Activated T-cell treated with anti-CD3 and anti-CD28 coated beads for 24 hours (primary cell): ENCODE results near the gene CRADD.
"Not testable (repeated sequence)": the region's sequence is repeated elsewhere in the genome, so short reads cannot be mapped to it uniquely, and the experiment has no call there.

Experiments
- DNase-seq: peaks from one replicate; pipeline ENCODE4 v3.0.0-alpha.2; 2020; ENCODE audit warnings: low read depth

CRADD gene

DNA sequence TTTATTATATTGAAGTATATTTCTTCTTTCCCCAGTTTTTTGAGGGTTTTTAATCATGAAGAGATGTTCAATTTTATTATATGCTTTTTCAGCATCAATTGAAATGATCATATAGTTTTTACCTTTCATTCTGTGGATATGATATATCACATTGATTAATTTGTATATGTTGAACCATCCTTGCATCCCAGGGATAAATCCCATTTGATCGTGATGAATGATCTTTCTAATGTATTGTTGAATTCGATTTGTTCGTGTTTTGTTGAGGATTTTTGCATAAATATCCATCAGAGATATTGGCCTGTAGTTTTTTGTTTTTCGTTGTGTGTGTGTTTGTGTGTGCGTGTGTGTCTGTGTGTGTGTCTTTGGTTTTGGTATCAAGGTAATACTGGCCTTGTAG, 196.4 kb downstream of the CRADD start:
- DNase-seq: no peak

DNA sequence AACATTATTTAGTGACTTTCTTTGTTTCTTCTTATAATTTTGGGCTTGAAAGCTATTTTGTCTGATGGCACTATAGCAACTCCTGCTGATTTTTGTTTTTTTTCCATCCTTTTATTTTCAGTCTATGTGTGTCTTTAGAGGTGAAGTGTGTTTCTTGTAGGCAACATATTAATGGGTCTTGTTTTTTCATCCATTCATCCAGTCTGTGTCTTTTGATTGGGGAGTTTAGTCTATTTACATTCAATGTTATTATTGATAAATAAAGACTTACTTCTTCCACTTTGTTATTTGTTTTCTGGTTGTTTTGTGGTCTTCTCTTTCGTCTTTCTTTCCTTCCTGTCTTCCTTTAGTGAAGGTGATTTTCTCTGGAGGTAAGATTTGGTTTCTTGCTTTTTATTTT, 198.0 kb downstream of the CRADD start:
- DNase-seq: no peak

- no peak for DNase-seq
These were observed 199.2 kb downstream of the CRADD start for GRCh38 chr12:93876360-93876759.

DNA sequence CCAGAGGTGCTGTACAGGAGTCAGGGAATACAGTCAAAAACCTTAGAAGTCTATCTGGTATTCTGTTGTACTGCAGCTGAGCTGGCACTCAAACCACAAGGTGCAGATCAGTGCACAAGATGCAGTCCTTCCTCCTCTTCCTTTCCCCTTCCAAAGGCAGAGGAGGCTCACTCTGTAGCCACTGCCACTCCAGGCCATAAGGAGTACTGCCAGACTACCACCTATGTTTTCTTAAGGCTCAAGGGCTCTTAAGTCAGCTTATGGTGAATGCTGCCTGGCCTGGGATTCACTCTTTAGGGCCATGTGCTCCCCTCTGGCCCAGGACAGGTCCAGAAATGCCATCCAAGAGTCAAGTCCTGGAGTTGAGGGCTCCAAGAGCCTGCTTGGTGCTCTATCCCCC, 200.3 kb downstream of the CRADD start:
- DNase-seq: no peak

DNA sequence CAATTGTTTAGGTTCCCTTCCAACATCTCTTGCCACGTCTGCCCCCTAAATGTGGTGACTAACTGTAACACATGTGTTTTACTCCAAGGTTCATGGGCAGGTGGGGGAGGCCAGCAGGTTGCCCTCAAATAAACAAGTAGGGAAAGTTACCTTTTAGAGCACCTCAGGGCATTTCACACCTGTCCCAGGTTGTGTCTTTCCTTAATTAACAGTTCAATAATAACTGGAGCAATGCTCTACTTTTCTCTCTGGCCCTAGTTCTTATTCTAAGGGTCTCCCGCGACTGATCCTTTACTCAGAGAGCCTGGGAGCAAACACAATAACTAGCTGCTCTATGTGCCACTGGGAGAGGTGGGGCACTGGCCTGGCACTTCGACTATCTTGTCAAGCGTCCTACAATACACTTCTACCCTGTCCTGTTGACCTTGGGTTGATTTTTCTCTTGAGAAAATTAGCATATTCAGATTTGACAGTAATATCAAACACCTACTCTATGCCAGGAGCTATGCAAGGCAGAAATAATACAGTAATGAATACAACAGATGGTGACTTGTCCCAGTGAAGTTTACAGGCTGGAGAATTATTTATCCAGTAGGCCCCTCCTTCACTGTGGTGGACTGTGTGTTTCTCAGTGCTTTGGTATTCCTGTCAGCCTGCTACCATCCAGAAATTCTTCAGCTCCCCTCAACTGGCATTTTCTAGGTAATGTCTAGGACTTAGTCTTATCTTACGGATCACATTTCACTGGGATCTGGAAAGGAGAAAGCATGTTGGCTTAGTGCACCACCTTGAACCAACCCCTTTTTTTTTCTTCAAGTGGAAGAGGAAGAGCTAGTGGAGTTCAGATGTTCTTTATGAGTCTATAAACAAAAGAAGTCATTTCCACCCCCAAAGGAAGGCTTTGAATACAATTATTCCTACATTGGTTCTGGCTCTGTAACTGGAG, 202.6 kb downstream of the CRADD start:
- DNase-seq: no peak

DNA sequence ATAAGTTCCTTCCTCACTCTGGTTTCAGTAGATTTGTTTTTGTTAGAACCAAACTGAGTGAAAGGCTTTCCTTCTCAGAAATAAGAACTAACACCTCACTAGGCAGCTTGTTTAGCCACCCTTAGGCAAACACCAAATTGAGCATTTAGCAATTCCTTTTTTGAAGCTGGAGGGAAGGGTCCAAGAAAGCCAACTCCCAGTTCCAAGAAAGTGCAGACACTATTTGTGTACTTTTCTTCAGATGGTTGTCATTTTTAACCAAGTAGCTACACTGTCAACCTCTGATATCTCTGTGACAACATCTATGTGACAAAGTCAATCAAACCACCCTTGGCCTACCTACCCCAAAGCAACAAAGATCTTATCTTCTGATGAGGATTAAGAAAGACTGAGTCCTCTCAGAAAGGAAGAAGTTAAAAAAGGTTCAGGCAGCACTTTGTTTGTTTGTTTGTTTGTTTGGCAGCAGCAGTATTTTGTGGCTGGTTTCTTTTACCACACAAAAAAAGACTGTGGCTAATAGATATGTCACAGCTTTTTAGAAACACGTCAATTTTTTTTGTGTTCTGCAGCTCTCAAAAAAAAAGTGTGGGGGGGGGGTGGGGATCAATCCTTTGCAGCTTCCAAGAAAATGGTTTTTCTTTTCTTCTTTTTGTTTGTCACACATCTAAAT, 203.8 kb downstream of the CRADD start:
- DNase-seq: no peak

DNA sequence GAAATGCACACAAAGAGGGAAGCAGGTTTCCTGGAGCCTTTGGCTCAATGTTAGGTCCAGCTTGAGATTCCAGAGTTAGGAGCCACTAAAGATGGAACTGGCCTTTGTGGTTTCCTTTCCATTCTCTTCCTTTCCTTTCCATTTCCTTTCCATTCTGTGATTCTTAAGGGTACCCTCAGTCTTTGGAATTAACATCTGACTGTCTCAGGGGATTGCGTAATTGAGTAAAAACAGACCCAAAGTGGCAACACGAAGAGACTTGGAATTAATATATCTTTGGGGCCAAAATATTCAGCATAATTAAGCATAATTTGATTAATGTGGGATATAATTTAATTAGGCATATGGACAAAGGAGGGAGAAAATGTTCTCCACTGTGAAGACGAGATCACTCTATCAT, 205.6 kb downstream of the CRADD start:
- DNase-seq: no peak

GRCh38 chr12:93883436-93884154, 206.4 kb downstream of the CRADD start:
- DNase-seq: no peak

- DNase-seq: no peak
These were observed 207.8 kb downstream of the CRADD start for GRCh38 chr12:93884794-93885460.

GRCh38 chr12:93885973-93886532, 208.9 kb downstream of the CRADD start:
- not testable (repeated sequence) for DNase-seq

- no peak for DNase-seq
These were observed 209.6 kb downstream of the CRADD start for GRCh38 chr12:93886533-93887511.

DNA sequence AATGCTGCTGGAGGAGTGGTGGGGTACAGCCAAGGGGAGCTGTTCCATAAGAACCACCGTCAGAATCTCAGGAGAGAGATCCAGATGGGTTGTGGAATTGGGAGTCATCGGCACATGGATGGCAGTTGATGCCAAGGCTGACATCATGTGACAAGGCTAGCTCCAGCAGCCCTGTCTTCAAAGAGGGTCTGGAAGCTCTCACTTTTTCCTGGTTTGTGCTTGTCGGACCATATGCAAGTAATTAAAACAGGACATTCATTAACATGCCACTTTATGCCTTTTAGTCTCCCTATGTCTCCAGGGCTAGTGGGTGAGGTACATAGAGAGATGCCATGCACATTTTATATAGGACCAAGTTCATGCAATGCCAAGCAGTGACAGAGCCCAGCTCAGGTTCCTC, 211.8 kb downstream of the CRADD start:
- no peak for DNase-seq

DNA sequence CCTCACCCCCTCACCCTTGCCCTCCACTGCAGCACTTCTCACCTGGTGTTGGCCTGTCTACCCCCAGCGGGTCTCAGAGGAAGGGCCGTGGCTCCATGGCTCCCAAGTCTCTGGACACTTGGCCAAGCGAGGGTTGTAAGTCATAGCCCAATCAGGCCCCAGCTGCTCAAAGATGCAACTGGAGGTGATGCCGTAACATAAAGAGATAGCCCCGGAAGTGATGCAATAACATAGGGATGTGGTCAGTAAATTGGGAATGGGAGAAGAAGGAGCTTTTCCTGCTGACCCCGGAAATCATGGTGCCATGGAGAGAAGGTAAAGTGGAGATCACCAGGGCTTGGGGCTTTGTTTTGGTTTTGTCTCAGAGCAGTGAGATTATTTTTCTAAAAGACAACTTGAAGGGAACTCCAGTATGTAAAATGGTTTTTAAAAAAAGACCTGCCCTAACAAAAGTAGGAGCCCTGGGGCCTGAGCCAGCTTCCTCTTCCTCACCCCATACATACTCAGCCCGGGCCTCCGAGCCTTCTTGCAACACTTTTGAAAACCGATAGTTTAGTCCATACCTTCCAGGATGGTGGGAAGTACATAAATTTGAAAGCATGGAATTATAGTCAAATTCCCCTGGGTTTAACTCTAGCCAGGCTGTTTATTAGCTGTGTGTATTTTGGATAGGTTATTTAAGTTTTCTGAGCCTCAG, 212.5 kb downstream of the CRADD start:
- no peak for DNase-seq

DNA sequence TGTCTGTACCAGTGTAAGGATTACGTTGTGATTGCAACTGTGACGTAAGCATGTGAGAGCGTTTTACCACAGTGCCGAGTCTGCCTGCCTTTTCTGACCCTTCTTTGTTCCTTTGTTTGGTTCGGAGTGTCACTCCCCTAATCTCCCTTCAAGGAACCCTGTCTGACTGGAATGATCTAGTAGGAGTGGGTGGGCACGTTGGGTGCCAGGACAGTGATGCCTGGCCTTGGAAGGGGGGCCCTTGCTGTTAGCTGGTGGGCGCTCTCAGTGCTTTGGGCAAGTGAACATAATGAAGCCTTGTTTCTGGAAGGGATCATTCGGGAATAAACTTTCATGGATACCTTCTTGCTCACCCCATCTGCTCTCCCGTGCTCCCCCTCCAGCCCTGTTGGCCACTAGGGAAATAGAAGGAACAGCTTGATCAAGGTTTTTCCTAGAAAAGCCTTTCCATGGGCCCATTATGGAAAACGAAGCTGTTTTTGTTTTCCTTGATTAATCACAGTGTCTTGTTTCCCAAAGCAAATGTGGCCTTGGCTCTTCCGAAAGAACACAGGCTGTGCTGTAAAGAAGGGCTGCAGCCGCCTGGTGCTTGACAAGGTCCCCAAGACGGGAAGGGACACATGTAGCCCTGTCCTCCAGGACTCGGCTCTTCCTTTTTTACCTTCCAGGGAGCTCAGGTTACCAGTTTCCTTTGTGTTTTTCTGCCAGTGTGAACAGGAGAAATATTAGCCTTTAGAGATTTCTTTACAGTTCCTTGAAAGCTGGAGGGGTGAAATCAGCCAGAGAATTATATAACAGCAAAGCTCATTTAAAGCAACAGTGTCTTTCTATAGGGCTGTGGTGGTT, 215.5 kb downstream of the CRADD start:
- DNase-seq: no peak

- DNase-seq: no peak
These were observed 217.4 kb downstream of the CRADD start for GRCh38 chr12:93894391-93895088.

GRCh38 chr12:93895089-93895445, 217.9 kb downstream of the CRADD start:
- DNase-seq: no peak

- no peak for DNase-seq
These were observed 219.3 kb downstream of the CRADD start for GRCh38 chr12:93896427-93896826.

DNA sequence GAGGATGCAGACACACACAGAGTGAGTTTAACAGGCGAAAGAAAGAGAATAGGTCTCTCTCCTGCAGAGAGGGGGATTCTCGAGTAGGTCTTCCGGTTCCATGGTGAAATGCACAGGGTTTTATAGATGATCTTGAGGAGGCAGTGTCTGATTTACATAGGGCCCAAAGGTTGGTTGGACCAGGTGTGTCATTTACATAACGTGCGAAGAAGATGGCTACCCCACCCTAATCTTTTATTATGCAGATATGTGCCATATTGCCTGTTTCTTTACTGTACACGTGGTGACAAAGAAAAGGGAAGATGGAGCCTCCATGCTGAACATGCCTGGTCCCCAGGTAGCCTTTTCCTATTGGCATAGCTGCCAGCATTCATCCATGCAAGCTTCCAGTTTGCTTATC, 219.8 kb downstream of the CRADD start:
- DNase-seq: no peak

GRCh38 chr12:93901739-93902138, 224.6 kb downstream of the CRADD start:
- no peak for DNase-seq
